ENCODE results near the gene AMY2A.
"Not testable (repeated sequence)": the region's sequence is repeated elsewhere in the genome, so short reads cannot be mapped to it uniquely, and the experiment has no call there.

AMY2A gene

GRCh38 chr1:103616994-103617477, at the start of gene AMY2A:
TSS of gene AMY2A (plus strand) at chr1:103617427. CDS start at chr1:103617441, 14 bp downstream.
- not testable (repeated sequence) for H3K4me3 ChIP-seq; H3K9ac ChIP-seq (ENCODE audit: insufficient read length); H3K9me3 ChIP-seq (ENCODE audit: low read depth, low read length); H3K36me3 ChIP-seq (ENCODE audit: insufficient read depth, low read length); DNase-seq (ENCODE audit: low read depth, low spot score); H3K27ac ChIP-seq

GRCh38 chr1:103569493-103569892, 47.7 kb upstream of the AMY2A start:
- H3K4me3 ChIP-seq, result no peak overlapping the region
- no peak for TF ChIP-seq POLR2AphosphoS5 (IDR thresholded peaks at IDR 0.05; ENCODE audit: borderline replicate concordance, low read depth, low read length)
- no peak for TF ChIP-seq EZH2 (IDR thresholded peaks at IDR 0.05)
- TF ChIP-seq FOXP2 (optimal IDR thresholded peaks at IDR 0.05; ENCODE audit: control extremely low read depth, extremely low read length, insufficient read depth), result no peak
- DNase-seq (ENCODE audit: low read depth, low spot score), result no peak

GRCh38 chr1:103571289-103571688, 45.9 kb upstream of the AMY2A start, which contains the start of gene AMY2B:
TSS of gene AMY2B (plus strand) at chr1:103571589. CDS start at chr1:103571603, 14 bp downstream.
- H3K9ac ChIP-seq (ENCODE audit: insufficient read length); H3K9me3 ChIP-seq (ENCODE audit: low read depth, low read length); H3K27ac ChIP-seq; H3K36me3 ChIP-seq (ENCODE audit: insufficient read depth, low read length); DNase-seq (ENCODE audit: low read depth, low spot score); H3K4me3 ChIP-seq: not testable (repeated sequence)

More at GRCh38 chr1:103569493-103569892, 47.7 kb upstream of the AMY2A start:
- H3K9ac ChIP-seq (ENCODE audit: insufficient read length), result no peak overlapping the region
- no peaks in the 10 kb centered on the region for H3K9me3 ChIP-seq (ENCODE audit: low read depth, low read length)
- no peaks in the 10 kb centered on the region for H3K36me3 ChIP-seq (ENCODE audit: insufficient read depth, low read length)
- H3K27ac ChIP-seq, result no peak overlapping the region

- H3K36me3 ChIP-seq (ENCODE audit: insufficient read depth, low read length), result no peaks in the 10 kb centered on the region
These were observed 41.2 kb upstream of the AMY2A start for GRCh38 chr1:103576065-103576464.

GRCh38 chr1:103576784-103577183, 40.4 kb upstream of the AMY2A start:
- not testable (repeated sequence) for H3K9ac ChIP-seq (ENCODE audit: insufficient read length); H3K9me3 ChIP-seq (ENCODE audit: low read depth, low read length); DNase-seq (ENCODE audit: low read depth, low spot score); H3K4me3 ChIP-seq; H3K27ac ChIP-seq; H3K36me3 ChIP-seq (ENCODE audit: insufficient read depth, low read length)

More at GRCh38 chr1:103576065-103576464, 41.2 kb upstream of the AMY2A start:
- no peak for DNase-seq (ENCODE audit: low read depth, low spot score)
- Histone ChIP-seq H3K9me3 (ENCODE audit: low read depth, low read length) (no peaks in the 10 kb centered on the region), H3K9ac (ENCODE audit: insufficient read length) (no peak overlapping the region), H3K27ac (no peak overlapping the region), H3K4me3 (no peak overlapping the region)
- TF ChIP-seq POLR2AphosphoS5 (IDR thresholded peaks at IDR 0.05; ENCODE audit: borderline replicate concordance, low read depth, low read length) (no peak), EZH2 (IDR thresholded peaks at IDR 0.05) (no peak), FOXP2 (optimal IDR thresholded peaks at IDR 0.05; ENCODE audit: control extremely low read depth, extremely low read length, insufficient read depth) (no peak)

- Histone ChIP-seq H3K9me3 (ENCODE audit: low read depth, low read length) (0 out of 2 replicates have a peak, but pooled peaks cover under 1% of the 10 kb centered on the region), H3K4me3 (no peak overlapping the region), H3K27ac (no peak overlapping the region), H3K36me3 (ENCODE audit: insufficient read depth, low read length) (no peaks in the 10 kb centered on the region), H3K9ac (ENCODE audit: insufficient read length) (no peak overlapping the region)
- no peak for TF ChIP-seq EZH2 (IDR thresholded peaks at IDR 0.05)
- no peak for TF ChIP-seq FOXP2 (optimal IDR thresholded peaks at IDR 0.05; ENCODE audit: control extremely low read depth, extremely low read length, insufficient read depth)
- no peak for TF ChIP-seq POLR2AphosphoS5 (IDR thresholded peaks at IDR 0.05; ENCODE audit: borderline replicate concordance, low read depth, low read length)
- DNase-seq (ENCODE audit: low read depth, low spot score), result no peak
These were observed 34.8 kb upstream of the AMY2A start for GRCh38 chr1:103582464-103582863.

GRCh38 chr1:103583887-103584286, 33.3 kb upstream of the AMY2A start:
- no peak overlapping the region for H3K27ac ChIP-seq
- TF ChIP-seq FOXP2 (optimal IDR thresholded peaks at IDR 0.05; ENCODE audit: control extremely low read depth, extremely low read length, insufficient read depth), result no peak
- no peak for TF ChIP-seq POLR2AphosphoS5 (IDR thresholded peaks at IDR 0.05; ENCODE audit: borderline replicate concordance, low read depth, low read length)
- TF ChIP-seq EZH2 (IDR thresholded peaks at IDR 0.05), result no peak
- DNase-seq (ENCODE audit: low read depth, low spot score), result no peak

GRCh38 chr1:103584537-103584936, 32.7 kb upstream of the AMY2A start:
- Histone ChIP-seq H3K27ac (no peak overlapping the region), H3K4me3 (no peak overlapping the region), H3K36me3 (ENCODE audit: insufficient read depth, low read length) (no peaks in the 10 kb centered on the region)

More at GRCh38 chr1:103583887-103584286, 33.3 kb upstream of the AMY2A start:
- H3K4me3 ChIP-seq, result no peak overlapping the region
- H3K9me3 ChIP-seq (ENCODE audit: low read depth, low read length), result 0 out of 2 replicates have a peak, but pooled peaks cover 3% of the 10 kb centered on the region
- H3K36me3 ChIP-seq (ENCODE audit: insufficient read depth, low read length), result no peaks in the 10 kb centered on the region
- no peak overlapping the region for H3K9ac ChIP-seq (ENCODE audit: insufficient read length)

GRCh38 chr1:103602740-103603139, 14.5 kb upstream of the AMY2A start:
- H3K9ac ChIP-seq (ENCODE audit: insufficient read length); H3K27ac ChIP-seq; H3K9me3 ChIP-seq (ENCODE audit: low read depth, low read length); H3K36me3 ChIP-seq (ENCODE audit: insufficient read depth, low read length); H3K4me3 ChIP-seq; DNase-seq (ENCODE audit: low read depth, low spot score): not testable (repeated sequence)

More at GRCh38 chr1:103584537-103584936, 32.7 kb upstream of the AMY2A start:
- H3K9me3 ChIP-seq (ENCODE audit: low read depth, low read length), result 0 out of 2 replicates have a peak, but pooled peaks cover 3% of the 10 kb centered on the region
- no peak overlapping the region for H3K9ac ChIP-seq (ENCODE audit: insufficient read length)
- no peak for DNase-seq (ENCODE audit: low read depth, low spot score)
- no peak for TF ChIP-seq FOXP2 (optimal IDR thresholded peaks at IDR 0.05; ENCODE audit: control extremely low read depth, extremely low read length, insufficient read depth)
